ENCODE measurements around the gene GALNT9.

GALNT9 gene

GRCh38 chr12:132148368-132149045 is 180.9 kb downstream of the GALNT9 start:
- no peak for TF ChIP-seq ARNT (IDR thresholded peaks at IDR 0.05)
- TF ChIP-seq SP1 (IDR thresholded peaks at IDR 0.05) = no peak
- TF ChIP-seq HDGF (IDR thresholded peaks at IDR 0.05; ENCODE audit: borderline replicate concordance) = no peak
- no peak for TF ChIP-seq BHLHE40 (IDR thresholded peaks at IDR 0.05; ENCODE audit: borderline replicate concordance)
- no peak for TF ChIP-seq FOXK2 (IDR thresholded peaks at IDR 0.05)
- TF ChIP-seq LEF1 (IDR thresholded peaks at IDR 0.05; ENCODE audit: borderline replicate concordance) = no peak
- TF ChIP-seq FOXA1 (IDR thresholded peaks at IDR 0.05) = no peak
- no peak for TF ChIP-seq TARDBP (IDR thresholded peaks at IDR 0.05)
- TF ChIP-seq FOXM1 (IDR thresholded peaks at IDR 0.05; ENCODE audit: borderline replicate concordance) = no peak
- no peak for TF ChIP-seq ZNF384 (IDR thresholded peaks at IDR 0.05)
- no peak for TF ChIP-seq SUZ12 (IDR thresholded peaks at IDR 0.05)
- TF ChIP-seq L3MBTL2 (conservative IDR thresholded peaks at IDR 0.05) = no peak
- TF ChIP-seq CTBP1 (IDR thresholded peaks at IDR 0.05; ENCODE audit: borderline replicate concordance) = no peak
- TF ChIP-seq ELF4 (IDR thresholded peaks at IDR 0.05) = no peak
- TF ChIP-seq, protein P1, sequence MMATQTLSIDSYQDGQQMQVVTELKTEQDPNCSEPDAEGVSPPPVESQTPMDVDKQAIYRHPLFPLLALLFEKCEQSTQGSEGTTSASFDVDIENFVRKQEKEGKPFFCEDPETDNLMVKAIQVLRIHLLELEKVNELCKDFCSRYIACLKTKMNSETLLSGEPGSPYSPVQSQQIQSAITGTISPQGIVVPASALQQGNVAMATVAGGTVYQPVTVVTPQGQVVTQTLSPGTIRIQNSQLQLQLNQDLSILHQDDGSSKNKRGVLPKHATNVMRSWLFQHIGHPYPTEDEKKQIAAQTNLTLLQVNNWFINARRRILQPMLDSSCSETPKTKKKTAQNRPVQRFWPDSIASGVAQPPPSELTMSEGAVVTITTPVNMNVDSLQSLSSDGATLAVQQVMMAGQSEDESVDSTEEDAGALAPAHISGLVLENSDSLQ (IDR thresholded peaks at IDR 0.05) = no peak
- no peak for TF ChIP-seq NFRKB (IDR thresholded peaks at IDR 0.05)
- no peak for DNase-seq (ENCODE audit: extremely low spot score)
- CTCF ChIA-PET = interaction anchor here (0.5 kb wide), 1 partner anchor 62 kb away, joined by 3 read pairs; no protein-coding TSS in a partner anchor
- POLR2A ChIA-PET = no interaction called here

DNA sequence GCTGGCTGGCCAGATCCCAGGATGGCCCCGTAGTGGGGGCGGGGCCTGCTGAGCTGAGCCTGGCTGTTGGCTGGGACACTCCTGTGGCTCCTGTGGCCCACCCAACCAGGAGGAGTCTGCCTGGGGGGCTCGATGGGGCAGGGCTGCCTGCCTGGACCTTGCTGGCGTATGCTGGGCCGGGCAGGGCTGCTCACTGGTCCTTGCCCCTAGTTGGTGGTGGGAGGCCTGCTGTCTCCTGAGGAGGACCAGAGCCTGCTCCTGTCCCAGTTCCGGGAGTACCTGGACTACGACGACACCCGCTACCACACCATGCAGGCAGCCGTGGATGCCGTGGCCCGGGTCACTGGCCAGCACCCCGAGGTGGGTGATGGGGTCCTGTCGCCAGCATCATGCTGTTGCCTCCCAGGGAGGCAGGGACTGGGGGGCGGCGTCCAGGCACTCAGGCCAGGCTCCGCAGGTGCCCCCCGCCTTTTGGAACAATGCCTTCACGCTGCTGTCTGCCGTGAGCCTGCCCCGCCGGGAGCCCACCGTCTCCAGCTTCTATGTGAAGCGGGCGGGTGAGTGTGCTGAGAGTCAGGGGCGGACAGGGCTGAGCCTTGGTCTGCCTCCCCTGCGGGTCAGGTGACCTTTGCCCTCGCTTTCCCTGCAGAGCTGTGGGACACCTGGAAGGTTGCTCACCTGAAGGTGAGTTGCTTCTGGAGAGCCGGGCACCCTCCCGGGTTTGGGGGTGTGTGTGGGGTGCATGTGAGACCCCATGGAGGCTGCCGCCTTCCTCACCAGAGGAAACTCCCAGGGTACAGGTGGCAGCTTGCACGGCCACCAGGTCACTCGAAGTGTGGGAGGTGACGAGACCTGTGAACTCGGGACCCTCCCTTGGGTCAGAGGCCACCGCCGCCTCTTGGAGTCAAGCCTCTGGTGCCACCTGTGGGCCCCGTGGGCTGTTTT is 181.7 kb downstream of the GALNT9 start:
- ChIA-PET POLR2A (no interaction called here), CTCF (interaction anchor here (0.5 kb wide), 1 partner anchor 63 kb away, joined by 3 read pairs; no protein-coding TSS in a partner anchor)
- DNase-seq (ENCODE audit: extremely low spot score) = no peak

DNA sequence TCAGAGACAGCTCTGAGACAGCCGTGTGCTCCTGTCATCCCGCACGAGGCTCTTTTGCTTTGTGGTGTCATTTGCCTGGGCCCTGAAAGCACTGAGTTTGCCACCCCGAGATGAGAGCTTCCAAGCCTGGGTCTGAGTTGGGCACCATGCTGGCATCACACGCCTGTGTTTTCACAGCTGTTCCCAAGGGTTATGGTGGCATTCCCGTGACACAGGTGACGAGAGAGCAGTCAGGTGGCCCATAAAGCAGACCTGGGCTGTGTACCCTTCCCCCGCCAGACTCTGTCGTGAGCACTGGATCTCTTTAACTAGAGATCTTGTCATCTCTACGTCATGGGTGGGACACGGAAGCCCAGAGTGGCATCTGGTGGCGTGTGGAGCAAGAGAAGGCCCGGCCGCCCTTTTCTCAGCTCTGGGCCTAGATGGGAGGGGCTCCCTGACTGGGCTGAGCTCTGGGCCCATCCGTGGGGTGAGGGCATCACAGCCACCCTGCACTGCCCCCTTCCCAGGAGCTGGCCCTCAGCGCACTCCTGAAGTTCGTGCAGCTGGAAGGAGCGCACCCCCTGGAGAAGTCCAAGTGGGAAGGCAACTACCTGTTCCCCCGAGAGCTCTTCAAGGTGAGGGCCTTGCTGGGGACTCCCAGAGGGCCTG is 182.5 kb downstream of the GALNT9 start:
- no peak for TF ChIP-seq SUZ12 (IDR thresholded peaks at IDR 0.05)
- no peak for TF ChIP-seq FOXK2 (IDR thresholded peaks at IDR 0.05)
- no peak for TF ChIP-seq ZNF384 (IDR thresholded peaks at IDR 0.05)
- TF ChIP-seq FOXA1 (IDR thresholded peaks at IDR 0.05) = no peak
- no peak for TF ChIP-seq CTBP1 (IDR thresholded peaks at IDR 0.05; ENCODE audit: borderline replicate concordance)
- TF ChIP-seq TARDBP (IDR thresholded peaks at IDR 0.05) = no peak
- no peak for TF ChIP-seq L3MBTL2 (conservative IDR thresholded peaks at IDR 0.05)
- no peak for TF ChIP-seq FOXM1 (IDR thresholded peaks at IDR 0.05; ENCODE audit: borderline replicate concordance)
- TF ChIP-seq BHLHE40 (IDR thresholded peaks at IDR 0.05; ENCODE audit: borderline replicate concordance) = no peak
- no peak for TF ChIP-seq SP1 (IDR thresholded peaks at IDR 0.05)
- TF ChIP-seq ARNT (IDR thresholded peaks at IDR 0.05) = no peak
- TF ChIP-seq LEF1 (IDR thresholded peaks at IDR 0.05; ENCODE audit: borderline replicate concordance) = no peak
- TF ChIP-seq HDGF (IDR thresholded peaks at IDR 0.05; ENCODE audit: borderline replicate concordance) = no peak
- TF ChIP-seq NFRKB (IDR thresholded peaks at IDR 0.05) = no peak
- TF ChIP-seq, protein P1 (IDR thresholded peaks at IDR 0.05) = no peak
- no peak for TF ChIP-seq ELF4 (IDR thresholded peaks at IDR 0.05)
- ChIA-PET POLR2A (no interaction called here), CTCF (no interaction called here)
- DNase-seq (ENCODE audit: extremely low spot score) = no peak

More for the DNA sequence above, 181.7 kb downstream of the GALNT9 start:
- TF ChIP-seq ZNF384 (IDR thresholded peaks at IDR 0.05) (no peak), HDGF (IDR thresholded peaks at IDR 0.05; ENCODE audit: borderline replicate concordance) (no peak), SUZ12 (IDR thresholded peaks at IDR 0.05) (no peak), FOXA1 (IDR thresholded peaks at IDR 0.05) (no peak), TARDBP (IDR thresholded peaks at IDR 0.05) (no peak), LEF1 (IDR thresholded peaks at IDR 0.05; ENCODE audit: borderline replicate concordance) (no peak), BHLHE40 (IDR thresholded peaks at IDR 0.05; ENCODE audit: borderline replicate concordance) (no peak), L3MBTL2 (conservative IDR thresholded peaks at IDR 0.05) (no peak), FOXM1 (IDR thresholded peaks at IDR 0.05; ENCODE audit: borderline replicate concordance) (no peak)

Measured in HEK293T (cell line).